PFSK-1 (cell line): ENCODE results near the gene ESRRG.

Source experiments
- FOXP2 ChIP-seq: optimal IDR thresholded peaks from 2 replicates; pipeline ENCODE3; 2011; ENCODE audit warnings: borderline replicate concordance, control low read depth, inconsistent platforms; ENCODE audit not compliant: insufficient read depth; ENCODE audit errors: extremely low read length, extremely low read depth
- POLR2AphosphoS5 ChIP-seq: IDR thresholded peaks from 2 replicates; pipeline ENCODE4 v1.6.1; 2012; ENCODE audit warnings: low read depth, mild to moderate bottlenecking, control low read depth, low read length, moderate library complexity
- REST ChIP-seq, 2 experiments: IDR thresholded peaks; 2 replicates each; pipeline versions ENCODE4 v1.6.1 to v1.8.0; 2011 to 2012; ENCODE audit warnings: low read depth in 2 of 2, low read length in 2 of 2, control low read depth in 1 of 2, inconsistent platforms in 1 of 2, mild to moderate bottlenecking in 1 of 2, moderate library complexity in 1 of 2; ENCODE audit not compliant: insufficient read depth in 1 of 2
- SIN3A ChIP-seq: IDR thresholded peaks from 2 replicates; pipeline ENCODE4 v1.6.1; 2012; ENCODE audit warnings: mild to moderate bottlenecking, low read length, moderate library complexity, borderline replicate concordance; ENCODE audit not compliant: insufficient read depth
- TAF1 ChIP-seq: IDR thresholded peaks from 2 replicates; pipeline ENCODE4 v1.6.1; 2012; ENCODE audit warnings: low read length, control low read depth, borderline replicate concordance; ENCODE audit not compliant: insufficient read depth

The ESRRG gene

GRCh38 chr1:216632980-216633379 is 90.2 kb downstream of the ESRRG start:
- TF ChIP-seq POLR2AphosphoS5: no peak
- TF ChIP-seq FOXP2: no peak
- no peak for TF ChIP-seq REST (IDR thresholded peaks at IDR 0.05; ENCODE audit: insufficient read depth in 1 of 2, low read depth in 2 of 2, low read length in 2 of 2)
- TF ChIP-seq TAF1: no peak
- no peak for TF ChIP-seq SIN3A

GRCh38 chr1:216630532-216630931 is 92.7 kb downstream of the ESRRG start:
- TF ChIP-seq REST (IDR thresholded peaks at IDR 0.05; ENCODE audit: insufficient read depth in 1 of 2, low read depth in 2 of 2, low read length in 2 of 2) (no peak), FOXP2 (no peak), SIN3A (no peak), TAF1 (no peak), POLR2AphosphoS5 (no peak)

GRCh38 chr1:216627252-216627651 is 96.0 kb downstream of the ESRRG start:
- TF ChIP-seq REST (IDR thresholded peaks at IDR 0.05; ENCODE audit: insufficient read depth in 1 of 2, low read depth in 2 of 2, low read length in 2 of 2): no peak
- TF ChIP-seq POLR2AphosphoS5: no peak
- no peak for TF ChIP-seq TAF1
- no peak for TF ChIP-seq FOXP2
- TF ChIP-seq SIN3A: no peak

GRCh38 chr1:216626394-216627067 is 96.7 kb downstream of the ESRRG start:
- TF ChIP-seq TAF1: no peak
- TF ChIP-seq FOXP2: no peak
- TF ChIP-seq SIN3A: no peak
- no peak for TF ChIP-seq REST (IDR thresholded peaks at IDR 0.05; ENCODE audit: insufficient read depth in 1 of 2, low read depth in 2 of 2, low read length in 2 of 2)
- TF ChIP-seq POLR2AphosphoS5: no peak
